ENCODE results near the gene CACNA1I.
A peak's percentile ranks its signal among the peaks of the same experiment; 100 is the strongest.

The CACNA1I gene

DNA sequence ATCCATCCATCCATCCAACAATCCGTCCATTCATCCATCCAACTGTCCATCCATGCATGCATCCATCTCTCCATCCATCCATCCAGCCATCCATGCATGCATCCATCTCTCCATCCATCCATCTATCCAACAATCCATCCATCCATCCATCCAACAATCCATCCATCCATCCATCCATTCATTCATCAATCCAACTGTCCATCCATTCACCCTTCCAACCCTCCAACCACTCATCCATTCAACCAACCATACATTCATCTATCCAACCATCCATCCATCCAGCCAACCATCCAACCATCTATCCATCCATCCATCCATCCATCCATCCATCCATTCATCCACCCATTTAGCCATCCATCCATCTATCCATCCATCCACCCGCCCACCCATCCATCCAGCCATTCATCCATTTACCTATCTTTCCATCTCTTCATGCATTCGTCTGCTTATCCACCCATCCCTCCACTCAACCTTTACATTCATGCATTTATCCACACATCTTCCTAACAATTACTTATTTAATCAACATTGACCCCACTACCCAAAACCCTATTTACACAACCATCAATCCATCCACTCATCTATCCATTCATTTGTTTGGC lies 12.6 kb downstream of the CACNA1I start:
- no peaks in the 10 kb centered on the region for H3K4me1 ChIP-seq (ENCODE audit: insufficient read depth, poor library complexity, severe bottlenecking)
- no peak overlapping the region for H3K4me3 ChIP-seq (ENCODE audit: severe bottlenecking)
- no peaks in the 10 kb centered on the region for H3K27me3 ChIP-seq (ENCODE audit: insufficient read depth, poor library complexity, severe bottlenecking)
- ATAC-seq (ENCODE audit: low read depth), result no peak
- TF ChIP-seq, protein P1, sequence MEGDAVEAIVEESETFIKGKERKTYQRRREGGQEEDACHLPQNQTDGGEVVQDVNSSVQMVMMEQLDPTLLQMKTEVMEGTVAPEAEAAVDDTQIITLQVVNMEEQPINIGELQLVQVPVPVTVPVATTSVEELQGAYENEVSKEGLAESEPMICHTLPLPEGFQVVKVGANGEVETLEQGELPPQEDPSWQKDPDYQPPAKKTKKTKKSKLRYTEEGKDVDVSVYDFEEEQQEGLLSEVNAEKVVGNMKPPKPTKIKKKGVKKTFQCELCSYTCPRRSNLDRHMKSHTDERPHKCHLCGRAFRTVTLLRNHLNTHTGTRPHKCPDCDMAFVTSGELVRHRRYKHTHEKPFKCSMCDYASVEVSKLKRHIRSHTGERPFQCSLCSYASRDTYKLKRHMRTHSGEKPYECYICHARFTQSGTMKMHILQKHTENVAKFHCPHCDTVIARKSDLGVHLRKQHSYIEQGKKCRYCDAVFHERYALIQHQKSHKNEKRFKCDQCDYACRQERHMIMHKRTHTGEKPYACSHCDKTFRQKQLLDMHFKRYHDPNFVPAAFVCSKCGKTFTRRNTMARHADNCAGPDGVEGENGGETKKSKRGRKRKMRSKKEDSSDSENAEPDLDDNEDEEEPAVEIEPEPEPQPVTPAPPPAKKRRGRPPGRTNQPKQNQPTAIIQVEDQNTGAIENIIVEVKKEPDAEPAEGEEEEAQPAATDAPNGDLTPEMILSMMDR (IDR thresholded peaks at IDR 0.05; ENCODE audit: poor library complexity, severe bottlenecking), result no peak
- DNase-seq (ENCODE audit: low spot score), result no peak
- no peak overlapping the region for H3K27ac ChIP-seq (ENCODE audit: poor library complexity, severe bottlenecking)
- H3K9me3 ChIP-seq (ENCODE audit: severe bottlenecking), result no peaks in the 10 kb centered on the region
- H3K36me3 ChIP-seq (ENCODE audit: low read depth), result no peaks in the 10 kb centered on the region

DNA sequence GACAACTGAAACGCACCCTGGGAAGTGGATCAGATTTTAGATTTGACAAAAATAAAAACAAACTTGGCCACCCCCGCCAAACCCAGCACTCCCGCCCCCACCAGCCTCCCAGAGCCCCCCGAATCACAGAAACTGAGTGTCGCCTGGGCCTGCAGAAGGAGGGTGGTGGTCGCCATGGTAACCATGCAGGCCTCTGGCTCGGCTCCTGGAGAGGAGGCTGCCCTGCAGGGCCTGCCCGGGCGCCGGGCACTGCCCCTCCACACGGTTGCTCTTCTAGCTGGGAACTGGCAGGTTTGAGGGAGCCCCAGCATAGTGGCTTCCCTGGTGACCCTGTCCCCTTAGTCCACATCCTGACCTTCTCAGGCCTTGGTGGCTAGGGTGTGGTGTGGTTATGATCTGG lies 19.3 kb downstream of the CACNA1I start:
- Histone ChIP-seq H3K4me3 (ENCODE audit: severe bottlenecking) (no peak overlapping the region), H3K27me3 (ENCODE audit: insufficient read depth, poor library complexity, severe bottlenecking) (no peaks in the 10 kb centered on the region), H3K36me3 (ENCODE audit: low read depth) (no peaks in the 10 kb centered on the region), H3K9me3 (ENCODE audit: severe bottlenecking) (no peaks in the 10 kb centered on the region), H3K27ac (ENCODE audit: poor library complexity, severe bottlenecking) (no peak overlapping the region), H3K4me1 (ENCODE audit: insufficient read depth, poor library complexity, severe bottlenecking) (peaks cover 11% of the 10 kb centered on the region)
- DNase-seq (ENCODE audit: low spot score), result no peak
- TF ChIP-seq, protein P1 (IDR thresholded peaks at IDR 0.05; ENCODE audit: poor library complexity, severe bottlenecking), result no peak
- ATAC-seq (ENCODE audit: low read depth), result no peak

- Histone ChIP-seq H3K4me3 (ENCODE audit: severe bottlenecking) (no peak overlapping the region), H3K27me3 (ENCODE audit: insufficient read depth, poor library complexity, severe bottlenecking) (no peaks in the 10 kb centered on the region), H3K4me1 (ENCODE audit: insufficient read depth, poor library complexity, severe bottlenecking) (peaks cover 11% of the 10 kb centered on the region), H3K27ac (ENCODE audit: poor library complexity, severe bottlenecking) (peak overlapping the region; percentile 0), H3K9me3 (ENCODE audit: severe bottlenecking) (no peaks in the 10 kb centered on the region), H3K36me3 (ENCODE audit: low read depth) (no peaks in the 10 kb centered on the region)
- DNase-seq (ENCODE audit: low spot score) (peak; percentile 85), ATAC-seq (ENCODE audit: low read depth) (peak; percentile 94)
- TF ChIP-seq, protein P1 (IDR thresholded peaks at IDR 0.05; ENCODE audit: poor library complexity, severe bottlenecking), result no peak
Observed at GRCh38 chr22:39592081-39593065, 21.8 kb downstream of the CACNA1I start.

DNA sequence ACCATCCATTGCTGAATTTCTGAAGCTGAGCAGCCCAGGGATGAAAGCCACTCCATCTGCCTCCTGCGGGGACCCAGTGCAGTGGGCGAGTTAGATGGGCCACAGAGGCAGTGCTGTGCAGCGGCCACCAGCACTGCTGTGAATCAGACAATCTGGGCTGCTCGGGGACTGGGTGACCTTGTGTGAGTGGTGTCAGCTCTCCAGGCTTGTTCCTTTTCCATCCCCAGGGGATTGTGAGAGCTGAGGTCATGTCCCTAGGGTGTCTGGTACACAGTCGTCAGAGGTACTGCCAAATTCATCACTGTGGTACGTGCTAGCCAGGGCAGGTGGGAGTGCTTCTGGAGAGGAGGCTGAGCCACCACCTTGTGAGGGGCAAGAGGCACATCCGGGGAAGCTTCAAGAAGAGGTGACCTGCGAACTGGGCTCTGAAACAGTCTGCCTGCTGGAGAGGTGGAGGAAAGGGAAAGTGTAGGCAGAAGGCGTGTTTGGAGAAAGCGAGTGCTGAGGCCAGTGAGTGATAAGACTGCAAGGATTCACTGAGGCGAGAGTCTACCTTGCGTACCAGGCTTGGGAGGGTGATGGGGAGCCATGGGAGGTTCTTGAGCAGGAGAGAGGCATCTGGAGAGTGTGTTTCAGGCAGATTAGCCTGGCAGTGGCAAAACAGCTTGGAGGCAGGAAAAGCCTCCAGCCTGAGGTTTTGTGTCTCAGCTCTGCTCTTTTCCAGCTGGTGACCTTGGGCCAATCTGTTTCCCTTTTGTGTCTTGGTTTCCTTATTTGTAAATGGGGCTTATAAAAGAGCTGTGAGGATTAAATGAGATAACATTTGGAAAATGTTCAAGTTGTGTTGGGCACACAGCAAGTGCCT lies 22.7 kb downstream of the CACNA1I start:
- Histone ChIP-seq H3K4me3 (ENCODE audit: severe bottlenecking) (no peak overlapping the region), H3K27ac (ENCODE audit: poor library complexity, severe bottlenecking) (peak overlapping the region; percentile 0), H3K4me1 (ENCODE audit: insufficient read depth, poor library complexity, severe bottlenecking) (peaks cover 11% of the 10 kb centered on the region), H3K27me3 (ENCODE audit: insufficient read depth, poor library complexity, severe bottlenecking) (no peaks in the 10 kb centered on the region), H3K9me3 (ENCODE audit: severe bottlenecking) (no peaks in the 10 kb centered on the region), H3K36me3 (ENCODE audit: low read depth) (no peaks in the 10 kb centered on the region)
- no peak for DNase-seq (ENCODE audit: low spot score)
- no peak for ATAC-seq (ENCODE audit: low read depth)
- TF ChIP-seq, protein P1 (IDR thresholded peaks at IDR 0.05; ENCODE audit: poor library complexity, severe bottlenecking), result no peak

Measured in RWPE2 (cell line).